GM12892 (cell line): ENCODE results near the gene OMG.
"Not testable (repeated sequence)": the region's sequence is repeated elsewhere in the genome, so short reads cannot be mapped to it uniquely, and the experiment has no call there.

Experiments
- DNase-seq: peaks from one replicate; pipeline ENCODE4 v3.0.0; 2011; ENCODE audit not compliant: insufficient read length
- FAIRE-seq: peaks from 2 replicates; lab custom pipeline; 2011; peaks lifted over from hg19 to GRCh38; lab: Jason Lieb, UNC
- POLR2A ChIP-seq: IDR thresholded peaks from 2 replicates; pipeline ENCODE4 v1.6.1; 2011; ENCODE audit warnings: low read depth, low read length, control low read depth
- POLR2AphosphoS5 ChIP-seq: IDR thresholded peaks from 2 replicates; pipeline ENCODE4 v1.6.1; 2011; ENCODE audit warnings: low read depth, low read length, control low read depth
- TAF1 ChIP-seq: IDR thresholded peaks from 2 replicates; pipeline ENCODE4 v1.6.1; 2011; ENCODE audit warnings: low read depth, mild to moderate bottlenecking, control low read depth, low read length, borderline replicate concordance

The OMG gene

GRCh38 chr17:31274252-31274651, 22.8 kb downstream of the OMG start:
- TF ChIP-seq POLR2A (no peak), POLR2AphosphoS5 (no peak), TAF1 (no peak)
- no peak for FAIRE-seq
- DNase-seq, result no peak

DNA sequence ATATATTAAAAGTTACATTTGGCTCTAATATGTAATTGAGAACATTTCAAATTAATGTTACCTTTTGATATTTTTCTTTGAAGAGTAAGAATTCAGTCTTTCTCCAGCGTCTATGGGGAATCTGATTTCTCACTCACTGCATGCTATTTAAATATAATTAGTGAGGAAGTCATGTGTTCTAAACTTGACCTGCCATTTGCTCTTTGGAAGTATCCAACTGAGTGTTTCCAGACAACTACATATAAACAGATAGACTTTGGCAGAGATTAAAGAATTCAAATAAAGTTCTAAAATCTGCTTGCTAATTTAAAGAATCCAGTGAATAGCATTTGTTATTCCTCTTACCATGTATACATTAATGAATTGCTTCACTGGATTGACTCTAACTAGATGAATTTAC, 23.5 kb downstream of the OMG start:
- FAIRE-seq (no peak), DNase-seq (no peak)
- TF ChIP-seq TAF1, result no peak
- no peak for TF ChIP-seq POLR2AphosphoS5
- TF ChIP-seq POLR2A, result no peak

DNA sequence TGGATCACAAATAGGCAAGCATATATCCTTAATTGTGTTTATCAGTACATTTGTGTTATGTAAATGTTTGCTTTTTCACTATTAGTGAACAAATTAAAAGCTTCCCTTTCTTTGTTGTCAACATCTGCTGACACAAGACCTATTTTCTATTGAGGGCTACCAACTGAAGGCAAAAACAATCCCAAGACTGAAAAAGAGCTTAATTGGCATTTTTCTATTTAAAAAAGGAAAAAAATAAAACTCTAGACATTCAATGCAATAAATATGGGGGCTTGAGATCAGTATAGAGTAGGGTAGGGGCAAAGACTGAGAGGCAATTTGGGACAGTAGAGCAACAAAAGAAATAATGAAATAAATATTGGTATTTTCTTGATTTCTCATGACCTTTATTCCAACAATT, 24.2 kb downstream of the OMG start:
- DNase-seq, result no peak
- no peak for TF ChIP-seq POLR2A
- no peak for TF ChIP-seq POLR2AphosphoS5
- TF ChIP-seq TAF1, result no peak
- no peak for FAIRE-seq

- DNase-seq (no peak), FAIRE-seq (no peak)
- TF ChIP-seq POLR2A, result no peak
- no peak for TF ChIP-seq TAF1
These were observed 24.8 kb downstream of the OMG start for GRCh38 chr17:31272236-31272635.

DNA sequence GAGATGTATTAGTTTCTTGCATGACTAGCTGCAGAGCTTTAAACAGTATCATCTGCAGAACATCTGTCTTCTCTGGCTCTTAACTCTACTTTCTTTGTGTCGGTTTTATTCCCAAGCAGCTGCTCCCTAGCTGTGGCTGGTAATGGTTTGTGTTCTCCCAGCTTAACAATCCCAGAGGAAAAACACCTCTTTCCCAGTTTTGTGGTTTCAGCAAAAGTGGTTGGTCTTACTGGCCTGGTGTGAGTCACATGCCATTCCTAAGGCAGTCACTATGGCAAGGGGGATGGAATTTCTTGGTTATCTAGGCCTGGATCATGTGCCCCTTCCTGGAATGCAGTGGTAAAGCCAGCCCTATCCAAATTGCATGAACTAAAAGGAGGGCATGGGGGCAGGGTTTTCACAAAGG, 27.5 kb downstream of the OMG start:
- FAIRE-seq (no peak), DNase-seq (no peak)
- no peak for TF ChIP-seq TAF1
- TF ChIP-seq POLR2A, result no peak
- no peak for TF ChIP-seq POLR2AphosphoS5

- FAIRE-seq, result no peak
These were observed 27.9 kb downstream of the OMG start for GRCh38 chr17:31269036-31269577.

DNA sequence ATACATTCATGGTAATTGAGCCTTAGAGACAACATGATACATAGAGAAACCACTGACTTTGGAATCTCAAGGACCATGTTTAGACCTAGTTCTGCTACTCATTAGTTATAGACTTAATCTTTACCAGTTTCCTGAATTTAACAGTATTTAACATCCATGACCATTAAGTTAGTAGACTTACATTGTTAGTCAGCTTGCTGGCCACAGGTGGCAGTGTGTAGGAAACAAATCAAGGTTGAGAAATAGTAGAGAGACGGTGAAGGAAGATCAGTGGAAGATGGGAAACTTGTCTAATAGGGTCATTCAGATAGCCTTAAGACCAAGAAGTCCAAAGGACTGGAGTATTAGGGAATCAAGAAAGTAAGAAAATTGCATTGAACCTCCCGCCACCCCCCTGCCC, 31.0 kb downstream of the OMG start:
- FAIRE-seq (peak; percentile 56), DNase-seq (no peak)

More at GRCh38 chr17:31269036-31269577, 27.9 kb downstream of the OMG start:
- no peak for DNase-seq
- TF ChIP-seq TAF1, result no peak
- TF ChIP-seq POLR2AphosphoS5, result no peak
- TF ChIP-seq POLR2A, result no peak

GRCh38 chr17:31262923-31263322, 34.1 kb downstream of the OMG start:
- not testable (repeated sequence) for DNase-seq, FAIRE-seq

More for the DNA sequence above, 31.0 kb downstream of the OMG start:
- TF ChIP-seq POLR2AphosphoS5 (no peak), TAF1 (no peak), POLR2A (no peak)

DNA sequence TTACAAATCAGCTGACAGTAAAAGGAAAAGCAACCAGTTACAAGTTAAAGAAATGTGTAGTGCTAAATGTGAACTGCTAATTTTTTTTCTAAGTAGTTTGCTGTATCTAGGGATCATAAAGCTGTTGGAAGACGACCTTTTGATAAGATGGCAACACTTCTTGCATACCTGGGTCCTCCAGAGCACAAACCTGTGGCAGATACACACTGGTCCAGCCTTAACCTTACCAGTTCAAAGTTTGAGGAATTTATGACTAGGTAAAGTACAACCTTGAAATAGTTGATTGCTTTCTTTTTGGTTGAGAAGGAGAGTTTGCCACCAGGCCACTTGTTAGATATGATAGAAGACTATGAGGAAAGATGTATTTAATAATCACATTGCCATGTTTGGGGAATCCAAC, 35.4 kb downstream of the OMG start:
- DNase-seq (no peak), FAIRE-seq (peak; percentile 17)
- TF ChIP-seq POLR2A (no peak), POLR2AphosphoS5 (no peak), TAF1 (no peak)

GRCh38 chr17:31260151-31260550, 36.9 kb downstream of the OMG start:
- DNase-seq (no peak), FAIRE-seq (no peak)
- TF ChIP-seq POLR2AphosphoS5, result no peak
- no peak for TF ChIP-seq TAF1
- TF ChIP-seq POLR2A, result no peak

DNA sequence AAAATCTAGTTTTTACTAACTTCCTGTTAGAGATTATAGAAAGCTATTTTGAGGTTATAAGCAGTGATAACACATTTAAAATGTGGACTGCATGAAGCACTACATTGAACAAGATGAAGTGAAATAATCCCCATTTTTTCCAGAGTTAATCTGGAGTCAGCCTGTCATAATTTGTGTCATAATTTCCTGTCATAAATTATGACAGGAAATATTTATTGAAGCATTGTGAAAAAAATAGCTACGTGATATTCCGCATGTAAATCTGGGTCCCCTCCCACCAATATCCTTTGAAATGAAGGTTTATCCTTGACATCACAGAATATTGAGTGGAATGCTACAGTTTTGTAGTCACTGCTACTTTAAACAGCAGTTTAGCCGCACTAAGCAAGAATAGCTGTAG, 40.1 kb downstream of the OMG start:
- FAIRE-seq (no peak), DNase-seq (no peak)
- TF ChIP-seq POLR2AphosphoS5 (no peak), TAF1 (no peak), POLR2A (no peak)

DNA sequence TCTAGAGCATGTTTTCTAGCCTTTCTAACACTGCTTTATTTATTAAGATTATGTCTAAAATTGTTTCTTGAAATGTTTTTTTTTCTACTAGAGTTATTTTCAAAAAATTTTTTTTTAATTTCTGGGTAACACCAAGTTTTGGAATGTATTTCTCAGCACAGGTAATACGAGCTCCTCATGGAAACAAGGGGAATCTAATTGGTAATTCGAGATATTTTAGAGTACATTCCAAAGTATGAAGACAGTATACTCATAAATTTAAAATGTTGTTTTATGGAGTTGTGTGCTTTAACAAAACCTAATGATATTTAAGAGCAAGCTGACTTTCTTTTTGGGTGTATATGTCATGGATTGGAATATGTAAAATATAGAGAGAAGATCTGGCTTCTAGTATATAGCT, 42.4 kb downstream of the OMG start:
- no peak for DNase-seq
- no peak for FAIRE-seq
- TF ChIP-seq POLR2AphosphoS5 (no peak), TAF1 (no peak), POLR2A (no peak)

DNA sequence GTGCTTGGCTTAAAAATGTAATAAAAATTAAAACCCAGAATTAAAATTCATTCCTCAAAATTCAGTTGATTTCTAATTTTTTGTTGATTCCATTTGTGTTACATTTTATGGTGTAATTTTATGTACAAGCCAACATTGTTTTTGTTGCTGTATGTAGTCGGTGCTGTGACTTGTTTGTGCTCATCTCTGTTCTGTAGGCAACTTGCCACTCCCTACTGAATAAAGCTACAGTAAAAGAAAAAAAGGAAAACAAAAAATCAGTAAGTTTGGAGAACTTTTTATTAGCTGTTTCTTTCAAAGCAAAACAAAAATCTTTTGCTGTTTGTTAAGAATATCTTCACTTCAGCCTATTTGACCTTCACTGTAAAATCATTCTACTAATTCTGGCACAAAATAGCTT, 44.3 kb downstream of the OMG start:
- peak; percentile 62 for FAIRE-seq
- TF ChIP-seq TAF1, result no peak
- TF ChIP-seq POLR2A, result no peak
- TF ChIP-seq POLR2AphosphoS5, result no peak

More for the DNA sequence above, 44.3 kb downstream of the OMG start:
- no peak for DNase-seq
